NB4 (cell line): Measurements from ENCODE around the gene ARPC2.

Experiments used
- DNase-seq: peaks from one replicate; pipeline ENCODE4 v3.0.0; 2010; ENCODE audit warnings: low read depth
- H3K4me3 ChIP-seq: one replicate; pipeline ENCODE4 v1.5.1; 2011; ENCODE audit warnings: mild to moderate bottlenecking, low read depth, low read length, moderate library complexity
- MYC ChIP-seq: IDR thresholded peaks from 2 replicates; pipeline ENCODE4 v1.6.1; 2011; ENCODE audit warnings: low read depth, low read length
- POLR2A ChIP-seq: IDR thresholded peaks from 2 replicates; pipeline ENCODE4 v1.6.1; 2011; ENCODE audit warnings: mild to moderate bottlenecking; ENCODE audit not compliant: insufficient read length; ENCODE audit errors: extremely low read depth
- TF ChIP-seq, protein P1 (sequence below): IDR thresholded peaks from one replicate; pipeline ENCODE4 v1.5.1; 2012; ENCODE audit warnings: low read depth, low read length
- TF ChIP-seq, protein P2 (sequence below): IDR thresholded peaks from 2 replicates; pipeline ENCODE4 v1.6.1; 2011; ENCODE audit warnings: low read depth, low read length

Gene ARPC2

DNA sequence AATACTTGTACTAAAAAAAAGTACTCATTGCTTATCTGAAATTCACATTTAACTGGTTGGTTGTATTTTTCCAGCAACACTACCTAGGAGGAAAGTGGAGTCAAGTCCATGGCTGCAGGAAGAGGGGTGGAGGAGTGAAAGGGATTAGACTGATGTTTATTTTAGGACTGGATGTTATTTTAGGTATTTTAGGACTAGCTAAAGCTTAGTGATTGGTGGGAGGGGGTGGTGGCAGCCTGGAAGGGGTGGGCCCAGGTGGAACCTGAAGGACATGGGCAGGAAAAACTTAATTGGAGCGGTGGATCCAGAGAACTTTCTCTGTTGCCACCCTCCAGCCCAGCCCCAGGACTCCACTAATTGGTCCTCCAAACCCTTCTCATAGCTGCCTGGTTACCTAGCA is 79.2 kb downstream of the ARPC2 start:
- no peak overlapping the region for H3K4me3 ChIP-seq
- DNase-seq = no peak
- TF ChIP-seq POLR2A (no peak), MYC (no peak)
- TF ChIP-seq, protein P1, sequence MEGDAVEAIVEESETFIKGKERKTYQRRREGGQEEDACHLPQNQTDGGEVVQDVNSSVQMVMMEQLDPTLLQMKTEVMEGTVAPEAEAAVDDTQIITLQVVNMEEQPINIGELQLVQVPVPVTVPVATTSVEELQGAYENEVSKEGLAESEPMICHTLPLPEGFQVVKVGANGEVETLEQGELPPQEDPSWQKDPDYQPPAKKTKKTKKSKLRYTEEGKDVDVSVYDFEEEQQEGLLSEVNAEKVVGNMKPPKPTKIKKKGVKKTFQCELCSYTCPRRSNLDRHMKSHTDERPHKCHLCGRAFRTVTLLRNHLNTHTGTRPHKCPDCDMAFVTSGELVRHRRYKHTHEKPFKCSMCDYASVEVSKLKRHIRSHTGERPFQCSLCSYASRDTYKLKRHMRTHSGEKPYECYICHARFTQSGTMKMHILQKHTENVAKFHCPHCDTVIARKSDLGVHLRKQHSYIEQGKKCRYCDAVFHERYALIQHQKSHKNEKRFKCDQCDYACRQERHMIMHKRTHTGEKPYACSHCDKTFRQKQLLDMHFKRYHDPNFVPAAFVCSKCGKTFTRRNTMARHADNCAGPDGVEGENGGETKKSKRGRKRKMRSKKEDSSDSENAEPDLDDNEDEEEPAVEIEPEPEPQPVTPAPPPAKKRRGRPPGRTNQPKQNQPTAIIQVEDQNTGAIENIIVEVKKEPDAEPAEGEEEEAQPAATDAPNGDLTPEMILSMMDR = no peak
- TF ChIP-seq, protein P2, sequence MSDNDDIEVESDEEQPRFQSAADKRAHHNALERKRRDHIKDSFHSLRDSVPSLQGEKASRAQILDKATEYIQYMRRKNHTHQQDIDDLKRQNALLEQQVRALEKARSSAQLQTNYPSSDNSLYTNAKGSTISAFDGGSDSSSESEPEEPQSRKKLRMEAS = no peak

DNA sequence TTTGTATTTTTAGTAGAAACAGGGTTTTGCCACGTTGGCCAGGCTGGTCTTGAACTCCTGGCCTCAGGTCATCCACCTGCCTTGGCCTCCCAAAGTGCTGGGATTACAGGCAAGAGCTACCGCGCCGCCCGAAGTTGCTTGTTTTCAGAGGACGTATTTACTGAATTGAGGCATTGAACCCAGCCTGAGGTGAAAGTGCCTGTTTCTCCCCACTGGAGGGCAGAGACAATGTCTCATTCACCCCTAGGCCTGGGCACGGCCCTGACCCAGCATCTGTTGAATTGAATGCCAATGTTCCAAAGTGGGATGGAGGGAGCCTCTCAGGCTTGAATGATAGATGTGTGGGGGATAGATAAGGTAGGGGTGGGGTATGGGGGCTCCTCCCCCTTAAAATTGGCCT is 79.9 kb downstream of the ARPC2 start:
- no peak overlapping the region for H3K4me3 ChIP-seq
- no peak for DNase-seq
- TF ChIP-seq, protein P2 = no peak
- TF ChIP-seq, protein P1 = no peak
- no peak for TF ChIP-seq MYC

DNA sequence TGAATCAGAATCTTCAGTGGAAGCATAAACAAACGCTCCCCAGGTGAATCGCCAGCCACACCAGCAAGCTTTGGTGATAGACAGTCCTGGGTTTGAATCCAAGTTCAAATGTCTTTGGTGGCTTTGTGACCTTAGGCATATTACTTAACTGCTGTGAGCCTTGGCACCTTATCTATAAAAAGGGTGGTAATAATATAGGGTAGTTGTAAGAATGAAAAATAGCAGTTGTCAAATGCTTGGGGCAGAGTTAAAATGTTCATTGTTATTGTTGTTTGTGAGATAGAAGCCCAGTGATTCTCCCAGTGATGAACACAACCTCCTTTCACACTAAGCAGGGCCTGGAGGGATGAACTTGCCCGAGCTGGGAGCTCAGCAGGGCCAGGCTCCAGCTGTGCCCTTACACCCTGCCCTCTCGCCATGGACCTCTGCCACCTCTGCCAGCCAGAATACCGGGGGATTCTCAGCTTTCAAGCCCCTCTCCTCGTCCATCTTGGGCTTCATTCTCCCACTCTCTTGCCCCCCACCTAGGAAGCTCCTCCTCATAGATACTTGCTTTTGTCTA is 81.4 kb downstream of the ARPC2 start:
- H3K4me3 ChIP-seq = no peak overlapping the region
- DNase-seq = no peak
- TF ChIP-seq MYC (no peak), POLR2A (no peak)
- TF ChIP-seq, protein P2 = no peak
- TF ChIP-seq, protein P1 = no peak

DNA sequence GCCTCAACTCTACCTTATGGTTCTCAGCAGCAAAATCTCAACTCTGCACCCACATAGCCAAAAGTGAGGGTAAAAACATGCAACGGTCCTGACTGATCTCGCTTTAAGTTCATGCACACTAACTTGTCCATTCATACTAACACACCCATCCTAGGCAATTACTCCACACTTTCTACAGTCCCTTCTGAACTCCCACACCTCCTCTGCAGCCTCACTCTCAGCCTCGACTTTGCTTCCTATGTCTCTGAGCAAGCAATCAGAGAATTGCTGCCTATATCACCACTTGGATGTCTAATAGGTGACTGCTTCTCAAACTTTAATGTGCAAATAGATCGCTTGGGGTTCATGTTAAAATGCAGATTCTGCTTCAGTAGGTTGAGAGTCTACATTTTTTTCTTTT is 83.2 kb downstream of the ARPC2 start:
- TF ChIP-seq POLR2A (no peak), MYC (no peak)
- TF ChIP-seq, protein P2 = no peak
- TF ChIP-seq, protein P1 = no peak
- no peak overlapping the region for H3K4me3 ChIP-seq
- DNase-seq = no peak

DNA sequence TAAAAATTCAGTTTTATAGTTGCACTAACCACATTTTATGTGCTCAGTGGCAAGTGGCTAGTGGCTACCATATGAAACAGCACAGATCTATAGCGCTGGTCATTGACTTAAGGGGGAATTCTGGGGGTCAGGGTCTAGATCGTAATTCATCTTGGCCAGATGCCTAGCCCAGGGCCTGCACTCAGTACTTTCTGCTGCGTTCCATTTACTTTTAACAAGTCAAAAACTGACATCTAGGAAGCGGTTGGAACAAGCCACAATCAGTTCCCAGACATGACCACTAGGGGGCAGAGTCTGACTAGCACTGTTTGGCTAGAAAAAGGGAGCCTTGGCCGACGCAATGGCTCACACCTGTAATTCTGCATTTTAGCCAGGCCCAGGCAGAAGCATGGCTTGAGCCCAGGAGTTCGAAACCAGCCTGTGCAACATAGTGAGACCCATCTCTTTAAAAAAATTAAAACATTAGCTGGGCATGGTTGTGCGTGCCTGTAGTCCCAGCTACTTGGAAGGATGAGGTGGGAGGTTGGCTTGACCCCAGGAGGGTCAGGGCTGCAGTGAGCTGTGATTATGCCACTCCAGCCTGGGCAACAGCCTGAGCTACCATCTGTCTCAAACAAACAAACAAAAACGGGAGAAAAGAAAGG is 84.3 kb downstream of the ARPC2 start:
- peak; percentile 95 for DNase-seq
- TF ChIP-seq, protein P1 = peak; percentile 94
- peak; percentile 55 for TF ChIP-seq MYC
- no peak for TF ChIP-seq POLR2A
- no peak overlapping the region for H3K4me3 ChIP-seq
